Right lobe of liver (tissue), 4 donors: ENCODE results near the gene BCAN.

ENCODE experiments used
- CTCF ChIP-seq, 4 donors: fragments of 200-600 bp in 3 of 4; fragments of 450-650 bp in 1 of 4; IDR thresholded peaks; one replicate each; pipeline versions ENCODE4 v1.5.1 to v1.8.0; 2016 to 2022; ENCODE audit warnings: antibody characterized with exemption in 4 of 4, mild to moderate bottlenecking in 2 of 4
- POLR2A ChIP-seq: fragments of 450-650 bp; IDR thresholded peaks from one replicate; pipeline ENCODE4 v1.6.1; 2017; ENCODE audit warnings: antibody characterized with exemption, mild to moderate bottlenecking
- donor health status: DM: no; HTN: no; CAD: no.
- donor health status: DM: no; HTN: no; CAD: no.
- donor health status: DM: no; HTN: yes; CAD: no.

DNA sequence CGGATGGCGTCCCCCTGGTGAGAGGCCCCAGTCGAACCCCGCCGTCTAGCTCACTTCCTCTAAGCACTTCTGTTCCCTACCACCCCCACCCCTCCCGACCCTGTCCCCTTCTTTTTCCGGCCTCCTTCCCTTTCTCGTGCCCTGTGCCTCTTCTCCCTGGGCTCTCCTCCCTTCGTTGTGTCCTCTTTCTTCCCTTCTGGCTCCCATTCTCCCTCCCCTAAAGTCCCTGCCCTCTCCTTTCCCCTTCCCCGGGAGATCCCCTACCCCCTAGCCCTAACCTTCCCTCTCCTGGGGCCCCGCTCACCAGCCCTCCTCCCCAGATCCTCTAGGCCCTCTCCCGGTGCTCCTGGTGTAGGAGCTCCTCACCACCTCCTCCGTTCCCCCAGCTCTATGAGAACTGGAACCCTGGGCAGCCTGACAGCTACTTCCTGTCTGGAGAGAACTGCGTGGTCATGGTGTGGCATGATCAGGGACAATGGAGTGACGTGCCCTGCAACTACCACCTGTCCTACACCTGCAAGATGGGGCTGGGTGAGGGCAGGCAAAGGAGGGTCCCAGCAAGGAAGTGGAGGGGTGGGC lies 15.9 kb downstream of the BCAN start:
- TF ChIP-seq CTCF (IDR thresholded peaks at IDR 0.05) = peak in 1 of 4 donors; percentile 2
- TF ChIP-seq POLR2A = no peak
